Measurements from ENCODE around the gene SEL1L3. TPM values are rescaled to one million over a fixed set of nuclear protein-coding genes. Genes with fewer than 3 reads are reported as not detected.

Gene SEL1L3
- total RNA-seq, 1 experiment from 2014 or later: 20.2 TPM

DNA sequence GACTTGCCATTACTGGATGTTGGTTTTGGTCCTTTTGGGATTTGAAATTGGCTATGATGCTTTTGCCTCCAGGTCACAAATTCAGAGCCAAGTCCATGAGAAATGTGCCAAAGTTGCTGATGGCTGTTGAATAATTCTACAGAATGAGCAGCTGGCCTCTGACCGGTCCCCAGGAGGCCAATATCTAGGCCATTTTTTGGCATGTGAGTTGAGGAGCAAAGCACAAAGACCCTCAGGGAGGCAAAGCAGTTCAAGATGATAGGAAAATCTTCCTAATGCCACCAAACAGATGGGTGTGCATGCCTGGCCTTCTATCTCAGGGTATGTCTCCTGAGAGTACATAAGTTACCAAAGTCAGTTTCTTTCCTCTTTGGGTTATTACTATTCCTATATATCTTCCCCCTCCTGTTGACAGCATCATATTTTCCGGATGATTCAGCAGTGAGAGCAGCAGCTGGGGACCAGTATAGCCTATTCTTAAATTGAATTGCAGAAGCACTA is 44.4 kb downstream of the SEL1L3 start:
- no peak for DNase-seq (ENCODE audit: low read depth)

DNA sequence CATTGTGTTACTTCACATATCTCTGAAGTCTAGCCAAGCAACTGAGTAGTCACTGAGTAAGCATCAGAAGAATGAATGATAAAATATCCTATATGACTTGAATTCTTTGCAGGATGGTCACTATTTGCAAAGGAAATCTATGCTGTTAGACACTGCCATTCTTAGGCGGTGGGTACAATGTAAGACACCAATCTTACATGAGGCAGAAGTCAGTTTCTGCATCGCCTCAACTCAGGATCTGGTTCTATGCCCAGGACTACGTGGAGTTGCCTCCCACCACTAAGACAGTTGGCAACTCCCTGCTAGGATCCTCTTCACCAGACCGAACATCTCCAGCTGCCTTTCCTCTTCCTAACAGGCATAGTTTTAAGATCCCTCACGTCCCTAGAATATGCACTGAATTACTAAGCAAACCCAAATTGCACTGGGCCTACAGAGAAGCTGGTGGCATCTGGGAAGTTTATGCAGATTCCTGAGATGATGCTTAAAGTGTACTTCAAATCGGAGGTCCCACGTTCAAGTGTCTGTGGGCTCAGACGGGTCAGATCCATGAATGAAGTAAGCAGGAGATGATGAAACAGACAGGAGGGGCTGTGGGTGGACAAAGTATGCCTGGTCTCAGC is 45.6 kb downstream of the SEL1L3 start:
- DNase-seq (ENCODE audit: low read depth): no peak

DNA sequence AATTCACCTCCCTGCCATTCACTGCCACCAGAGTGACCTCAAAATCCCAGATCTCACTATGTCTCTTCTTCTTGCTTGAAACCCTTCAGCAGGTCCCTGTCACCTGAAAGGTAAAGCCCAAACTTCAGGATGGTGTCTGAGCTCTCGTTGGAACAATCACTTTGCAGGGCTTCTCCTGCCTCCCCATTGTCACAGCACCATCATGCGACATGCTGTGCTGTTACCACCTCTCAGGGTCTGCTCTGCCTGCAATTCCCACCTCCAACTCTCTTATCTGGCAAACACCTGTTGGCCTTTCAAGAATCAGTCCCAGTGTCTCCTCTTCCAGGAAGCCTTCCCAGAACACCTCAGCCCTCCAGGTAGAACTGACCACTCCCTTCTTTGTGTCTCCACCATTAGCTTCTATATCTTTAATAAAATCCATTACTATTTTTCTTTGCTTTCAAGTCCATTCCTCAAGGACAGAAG is 46.2 kb downstream of the SEL1L3 start:
- no peak for DNase-seq (ENCODE audit: low read depth)

DNA sequence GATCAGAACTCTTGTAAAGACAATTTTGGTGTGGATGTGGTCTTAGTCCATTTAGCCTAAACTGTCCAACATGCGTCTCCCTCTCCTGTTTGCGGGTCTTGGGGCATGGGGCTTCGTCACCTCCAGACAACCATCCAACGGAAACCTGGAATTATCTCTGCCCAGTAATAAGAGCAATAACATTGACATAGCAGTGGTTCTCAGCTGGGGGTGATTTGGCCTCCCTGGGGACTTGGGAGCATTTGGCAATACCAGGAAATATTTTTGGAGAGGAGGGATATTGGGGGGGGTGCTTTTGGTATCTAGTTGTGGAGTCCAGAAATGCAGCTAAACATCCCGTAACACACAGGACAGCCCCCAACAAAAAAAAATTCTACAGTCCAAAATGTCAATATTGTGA is 47.2 kb downstream of the SEL1L3 start:
- DNase-seq (ENCODE audit: low read depth): peak; percentile 29

DNA sequence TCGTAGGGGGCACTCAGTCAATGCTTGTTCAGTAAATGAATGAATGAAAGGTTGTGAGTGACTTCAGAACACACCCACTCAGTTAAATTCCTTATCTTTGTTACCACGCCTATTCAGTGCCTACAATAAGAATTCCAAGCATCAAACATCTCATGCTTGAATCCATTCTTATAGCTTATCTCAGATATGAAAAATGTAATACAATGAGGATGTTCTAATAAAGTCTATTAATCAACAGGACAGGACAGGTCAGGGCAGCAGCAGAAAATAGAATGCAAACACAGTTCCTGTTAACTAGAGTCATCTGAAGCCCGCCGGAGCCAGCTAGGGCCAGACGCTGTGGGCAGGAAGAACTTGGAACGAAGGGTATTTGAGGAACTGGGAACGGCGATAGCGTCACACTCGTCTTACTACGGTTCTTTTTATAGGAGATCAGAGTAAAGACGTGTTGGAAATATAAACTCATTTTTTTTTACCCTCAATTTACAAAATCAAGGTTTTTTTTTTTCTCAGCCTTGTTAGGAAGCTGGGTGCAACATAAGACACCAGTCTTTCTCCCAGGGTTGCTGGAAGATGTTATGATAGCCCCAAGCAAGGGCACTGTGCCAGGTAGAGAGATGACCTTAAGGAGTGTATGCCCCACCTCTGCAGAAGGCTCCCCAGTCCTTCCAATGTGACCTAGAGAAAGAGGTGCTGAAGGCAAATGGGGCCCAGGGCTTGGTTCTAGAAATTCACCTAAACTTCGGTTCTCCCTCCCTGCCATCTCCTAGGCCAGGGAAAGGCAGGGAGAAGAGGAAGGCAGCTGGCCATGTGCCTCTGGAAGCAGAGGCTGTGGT is 48.3 kb downstream of the SEL1L3 start:
- no peak for DNase-seq (ENCODE audit: low read depth)

DNA sequence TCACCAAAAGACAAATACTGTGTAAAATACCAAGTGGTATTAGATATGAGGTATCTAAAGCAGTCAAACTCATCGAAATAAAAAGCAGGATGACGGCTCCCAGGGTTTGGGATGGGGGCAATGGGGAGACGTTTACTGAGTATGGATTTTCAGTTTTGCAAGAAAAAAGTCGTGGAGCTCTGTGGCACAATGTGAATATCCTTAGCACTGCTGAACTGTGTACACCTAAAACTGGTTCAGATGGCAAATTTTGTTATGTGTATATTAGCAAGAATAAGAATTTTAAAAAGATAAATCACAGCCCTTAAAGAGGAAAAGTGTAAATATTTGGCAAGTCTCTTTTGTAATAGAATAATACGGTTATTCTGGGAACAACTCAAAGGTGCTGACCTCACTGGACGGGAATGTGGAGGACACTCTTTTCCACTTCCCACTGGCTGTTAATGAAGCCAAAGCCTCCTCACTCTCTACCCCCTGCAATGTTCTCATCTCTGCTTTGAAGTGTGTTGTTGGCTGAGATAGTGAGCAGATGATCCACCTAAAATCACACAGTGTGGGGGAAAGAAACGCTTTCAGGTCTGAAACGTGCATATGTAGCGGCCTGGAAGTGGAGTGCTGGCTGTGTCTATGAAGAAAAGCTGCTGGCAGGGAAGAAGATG is 49.2 kb downstream of the SEL1L3 start:
- DNase-seq (ENCODE audit: low read depth): peak; percentile 79

DNA sequence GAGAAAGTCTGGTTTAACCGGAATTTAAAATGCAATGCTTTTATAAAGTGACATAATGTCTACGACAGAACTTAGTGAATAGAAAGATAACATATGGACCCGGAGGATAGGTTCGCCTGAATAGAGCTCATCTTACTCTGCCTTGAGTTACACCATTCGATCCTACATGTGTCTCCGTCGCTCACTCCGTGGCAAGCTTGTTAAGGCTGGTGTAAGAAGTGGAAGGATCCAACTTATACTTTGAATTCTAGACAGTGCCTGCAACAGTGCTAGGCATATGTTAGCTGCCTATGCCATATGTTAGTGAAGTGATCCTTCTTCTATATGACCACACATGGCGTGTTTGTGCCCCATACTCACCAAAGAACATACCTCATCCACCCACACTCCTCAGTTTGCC is 50.9 kb downstream of the SEL1L3 start:
- DNase-seq (ENCODE audit: low read depth): no peak

DNA sequence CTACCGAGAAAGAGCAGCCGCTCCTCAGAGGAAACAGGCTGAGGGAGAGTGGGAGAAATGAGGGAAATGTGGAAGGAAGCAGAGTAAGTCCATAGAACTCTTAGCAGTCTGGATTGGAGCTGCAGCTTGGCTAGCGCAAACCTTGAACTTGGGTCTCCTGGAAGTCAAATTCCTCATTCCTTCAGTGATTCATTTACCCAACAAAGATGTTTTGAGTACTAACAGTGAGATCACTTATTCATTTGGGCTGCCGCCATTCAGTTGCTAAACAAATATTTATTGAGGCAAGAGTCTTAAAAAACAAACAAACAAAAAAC is 51.5 kb downstream of the SEL1L3 start:
- DNase-seq (ENCODE audit: low read depth): no peak

DNA sequence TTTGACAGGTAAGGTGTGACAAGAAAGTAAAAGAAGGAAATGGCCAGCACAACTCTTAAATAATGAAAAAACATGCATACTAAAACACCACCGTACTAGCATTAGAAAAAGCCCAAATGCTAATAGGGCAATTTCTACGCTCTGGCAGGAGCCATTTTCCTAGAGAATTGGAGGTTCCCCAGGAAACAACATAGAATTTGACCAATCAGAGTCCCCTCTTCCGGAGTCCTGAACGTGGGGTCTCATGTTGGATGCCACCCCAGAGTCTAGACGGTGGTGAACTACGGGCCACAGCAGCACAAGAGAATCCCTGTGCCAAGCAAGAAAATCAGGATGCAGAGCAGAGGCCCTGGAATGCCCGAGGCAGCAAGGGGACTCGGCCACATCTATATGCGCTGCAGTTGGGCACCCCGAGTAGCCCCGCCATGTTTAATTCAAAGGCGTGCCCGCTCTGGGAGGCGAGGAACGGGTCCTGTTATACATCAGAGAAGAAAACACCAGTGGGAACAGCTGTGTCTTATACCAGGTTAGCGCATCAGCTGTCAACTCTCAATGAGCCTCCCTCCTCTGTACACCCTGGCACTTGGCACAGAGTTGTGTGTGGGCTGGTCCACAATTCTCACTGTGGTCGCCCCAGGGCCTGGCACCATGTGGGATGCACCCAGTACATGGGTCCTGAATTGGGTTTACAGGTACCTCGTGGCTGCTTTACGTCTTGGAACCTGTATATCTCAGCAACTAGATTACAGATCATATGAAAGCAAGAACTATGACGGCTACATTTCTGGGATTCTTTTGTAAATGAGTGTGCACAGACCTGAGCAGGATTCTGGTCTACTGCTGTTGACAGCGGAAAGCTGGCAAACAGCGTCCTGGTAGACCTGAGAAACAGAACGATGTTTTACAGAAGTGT is 52.1 kb downstream of the SEL1L3 start:
- no peak for DNase-seq (ENCODE audit: low read depth)

DNA sequence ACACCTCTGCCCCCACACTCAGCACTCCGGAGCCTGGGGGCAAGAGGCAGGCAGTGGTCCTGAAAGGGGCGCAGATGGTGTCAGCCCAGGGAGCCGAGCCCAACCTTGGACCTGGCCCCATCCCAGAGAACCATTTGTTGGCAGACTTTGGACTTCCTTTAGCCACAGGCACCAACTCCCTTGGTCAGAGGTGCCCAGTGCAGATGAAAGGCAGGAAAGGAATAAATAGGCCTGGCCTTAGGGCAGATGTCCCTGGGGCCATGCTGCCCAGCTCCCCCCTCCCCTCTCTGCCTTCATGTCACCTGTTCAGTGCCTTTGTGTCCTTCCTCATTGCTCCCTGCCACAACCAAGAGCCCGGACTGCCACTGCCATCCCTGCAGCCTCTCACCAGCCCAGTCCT is 52.8 kb downstream of the SEL1L3 start:
- no peak for DNase-seq (ENCODE audit: low read depth)

DNA sequence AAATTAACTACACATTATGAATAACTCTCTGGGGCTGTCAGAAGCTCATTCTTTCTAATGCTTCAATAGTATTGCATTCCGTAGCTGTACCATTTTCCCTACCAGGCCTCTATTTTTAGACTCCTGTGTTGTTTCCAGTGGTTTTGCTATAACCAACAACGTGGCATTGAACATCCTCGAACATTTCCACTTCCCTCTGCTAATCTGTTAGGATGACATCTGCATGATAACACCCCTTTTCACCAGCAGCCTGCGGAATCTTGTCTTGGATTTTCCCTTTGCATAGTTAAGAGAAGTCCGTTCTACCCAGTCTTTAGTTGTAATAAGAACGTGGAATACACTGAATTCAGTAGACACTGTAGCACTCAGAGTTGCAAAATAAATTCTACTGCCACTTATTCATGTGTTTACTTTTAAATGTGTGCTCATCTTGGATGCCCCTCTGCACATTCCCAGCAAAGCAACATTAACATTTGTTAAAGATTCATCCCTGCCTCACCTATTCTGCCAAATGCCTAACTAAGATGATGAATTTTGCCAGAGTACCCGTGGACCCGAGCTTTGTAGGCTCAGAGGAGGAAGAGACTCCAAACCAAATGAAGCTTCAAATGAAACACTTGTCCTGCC is 55.6 kb downstream of the SEL1L3 start:
- DNase-seq (ENCODE audit: low read depth): no peak

DNA sequence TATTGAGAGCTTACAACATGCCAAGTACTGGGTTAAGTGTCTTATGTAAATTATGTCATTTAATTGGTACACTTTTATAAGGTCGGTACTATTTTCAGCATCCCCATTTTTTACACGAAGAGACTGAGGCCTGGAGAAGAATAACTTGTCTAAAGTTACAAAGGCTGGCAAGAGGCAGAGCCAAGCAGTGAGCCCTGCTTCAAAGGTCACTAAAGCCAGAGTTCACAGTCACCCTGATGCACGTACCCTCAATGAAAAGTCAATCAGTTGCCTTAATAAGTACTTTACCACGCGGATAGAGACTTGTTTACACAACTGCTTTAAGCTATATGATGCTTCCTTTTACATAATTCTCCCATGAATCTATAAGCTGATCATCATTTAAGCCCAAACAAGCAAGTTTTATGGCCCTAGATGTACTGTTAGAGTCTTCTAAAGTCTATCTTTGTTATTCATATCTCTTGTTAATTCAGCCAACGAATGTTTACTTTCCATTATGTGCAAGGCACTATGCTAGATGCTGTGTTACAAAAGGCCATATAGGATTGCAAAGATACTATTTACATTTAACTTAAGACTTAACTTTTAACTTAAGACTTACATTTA is 57.4 kb downstream of the SEL1L3 start:
- no peak for DNase-seq (ENCODE audit: low read depth)

DNA sequence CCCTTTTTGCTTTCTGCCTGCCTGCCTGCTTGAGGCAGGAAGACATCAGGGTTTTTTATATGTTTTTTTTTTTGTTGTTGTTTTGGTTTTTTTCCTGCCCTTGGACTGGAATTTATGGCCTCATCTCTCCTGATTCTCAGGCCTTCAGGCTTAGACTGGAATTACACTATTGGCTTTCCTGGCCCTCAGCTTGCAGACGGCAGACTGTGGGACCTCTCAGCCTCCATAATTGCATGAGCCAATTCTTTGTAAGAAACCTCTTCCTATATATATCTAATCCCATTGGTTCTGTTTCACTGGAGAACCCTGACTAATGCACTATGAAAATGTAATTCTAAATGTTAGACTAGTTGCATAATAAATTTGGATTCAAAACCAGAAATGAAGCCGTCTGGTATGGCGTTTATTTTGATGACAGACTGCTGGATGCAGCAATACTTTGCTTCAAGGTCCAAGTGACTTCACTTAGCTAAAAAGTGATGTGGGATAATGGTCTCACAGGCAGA is 59.0 kb downstream of the SEL1L3 start:
- DNase-seq (ENCODE audit: low read depth): no peak

DNA sequence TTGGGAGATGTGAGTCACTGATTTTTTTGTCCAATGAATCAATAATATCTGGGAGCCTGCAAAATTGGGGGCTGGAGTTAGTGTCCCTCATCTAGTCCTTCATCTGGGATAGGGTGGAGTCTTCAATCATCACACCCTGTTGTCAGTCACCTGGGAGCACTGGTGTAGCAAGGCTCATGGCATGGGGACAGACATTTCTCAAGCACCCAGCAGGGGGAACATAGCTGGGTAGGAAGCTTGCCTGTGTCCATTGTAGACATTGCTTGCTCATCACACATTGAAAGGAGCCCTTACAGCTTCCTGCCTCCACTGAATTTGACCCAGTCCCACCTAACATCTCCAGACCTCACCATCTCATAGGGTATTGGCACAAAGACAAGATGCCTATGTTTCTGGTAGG is 61.2 kb downstream of the SEL1L3 start:
- DNase-seq (ENCODE audit: low read depth): no peak

DNA sequence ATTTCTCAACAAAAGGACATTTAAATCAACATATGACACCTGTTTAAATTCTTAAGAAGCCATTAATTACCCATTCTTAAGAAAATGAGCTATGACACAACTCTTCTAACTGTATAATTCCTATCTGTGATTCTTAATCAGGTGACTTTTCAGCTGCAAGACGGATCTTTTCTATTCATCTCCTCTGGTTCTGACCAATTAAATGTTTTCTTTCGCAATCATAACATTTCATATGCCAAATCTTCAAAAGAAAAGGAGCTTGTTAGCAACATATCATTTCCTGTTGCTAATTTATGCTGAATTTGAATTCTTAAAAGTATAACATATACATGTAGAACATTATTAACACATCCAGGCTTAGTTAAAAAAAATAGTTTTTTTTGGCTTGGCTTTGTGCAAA is 62.5 kb downstream of the SEL1L3 start:
- no peak for DNase-seq (ENCODE audit: low read depth)

DNA sequence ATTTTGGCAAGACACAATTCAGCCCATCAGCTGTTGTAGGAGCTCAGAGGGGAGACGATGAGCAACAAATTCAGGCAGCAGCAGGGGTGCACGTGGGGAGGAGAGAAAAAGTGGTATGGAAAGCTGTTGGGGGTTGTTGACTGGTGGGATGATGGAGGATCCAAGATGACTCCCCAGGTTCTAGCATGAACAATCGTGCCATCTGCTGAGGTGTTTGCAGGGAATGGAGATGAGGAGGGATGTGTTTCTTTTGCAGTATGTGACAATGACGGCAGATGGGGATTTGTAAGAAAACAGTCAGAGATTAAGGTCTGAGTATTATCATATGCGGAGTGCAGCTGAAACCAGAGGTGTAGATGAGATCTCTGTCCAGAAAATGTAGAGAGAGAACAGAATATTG is 63.3 kb downstream of the SEL1L3 start:
- no peak for DNase-seq (ENCODE audit: low read depth)

DNA sequence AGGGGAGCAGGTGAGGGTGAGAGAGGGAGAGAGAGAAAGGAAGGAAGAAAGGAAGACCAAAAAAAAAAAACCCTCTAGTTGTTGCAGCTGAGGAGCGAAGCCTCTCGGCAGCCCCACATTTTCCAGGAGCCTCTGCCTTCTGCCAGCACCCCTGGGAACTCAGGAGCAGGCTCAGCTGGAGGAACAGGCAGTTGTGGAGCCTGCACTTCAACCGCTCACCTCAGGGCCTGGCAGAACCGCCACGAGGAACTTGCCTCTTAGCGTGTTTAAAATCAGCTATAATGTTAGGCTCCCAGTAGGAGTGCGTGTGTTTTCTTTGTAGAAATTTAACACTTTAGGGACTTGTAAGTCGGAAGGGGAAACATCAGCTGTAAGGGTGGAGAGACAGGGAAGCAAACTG is 65.7 kb downstream of the SEL1L3 start:
- no peak for DNase-seq (ENCODE audit: low read depth)

DNA sequence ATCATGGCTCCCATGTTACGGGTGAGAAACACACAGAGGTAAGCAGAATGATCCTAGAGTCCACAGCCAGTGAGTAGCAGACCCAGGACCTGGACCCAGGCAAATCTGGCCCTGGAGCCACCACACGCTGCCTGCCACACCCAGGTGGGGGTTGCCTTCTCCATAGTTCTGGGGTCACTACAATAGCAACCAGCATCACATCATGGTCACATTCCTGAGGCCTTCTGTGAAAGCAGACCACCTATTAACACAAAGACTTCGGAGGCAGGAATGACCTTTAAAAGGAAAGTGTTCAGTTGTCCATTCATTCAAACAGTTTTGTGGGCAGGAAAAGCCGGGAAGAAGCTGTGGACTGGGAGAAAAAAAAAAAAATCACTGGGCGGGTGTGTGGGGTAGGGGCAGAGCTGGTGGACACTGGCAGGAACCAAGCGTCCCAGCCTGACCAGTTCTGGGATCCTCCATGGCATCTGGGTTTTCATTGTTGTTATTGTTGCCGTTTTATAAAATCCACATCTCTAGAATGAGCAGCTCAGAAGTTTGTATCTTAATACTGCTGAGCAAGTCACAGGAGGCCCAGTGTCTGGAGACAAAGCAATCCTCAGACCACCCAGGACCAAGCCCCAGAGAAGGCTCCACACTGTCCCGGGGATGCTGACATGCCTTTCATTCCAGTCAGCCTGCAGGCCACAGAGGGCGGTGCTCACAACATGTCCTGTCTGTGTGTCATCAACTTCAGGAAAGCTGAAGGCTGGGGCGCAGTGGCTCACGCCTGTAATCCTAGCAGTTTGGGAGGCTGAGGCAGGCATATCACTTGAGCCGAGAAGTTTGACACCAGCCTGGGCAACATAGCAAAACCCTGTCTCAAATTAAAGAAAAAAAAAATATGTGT is 67.0 kb downstream of the SEL1L3 start:
- peak; percentile 77 for DNase-seq (ENCODE audit: low read depth)

DNA sequence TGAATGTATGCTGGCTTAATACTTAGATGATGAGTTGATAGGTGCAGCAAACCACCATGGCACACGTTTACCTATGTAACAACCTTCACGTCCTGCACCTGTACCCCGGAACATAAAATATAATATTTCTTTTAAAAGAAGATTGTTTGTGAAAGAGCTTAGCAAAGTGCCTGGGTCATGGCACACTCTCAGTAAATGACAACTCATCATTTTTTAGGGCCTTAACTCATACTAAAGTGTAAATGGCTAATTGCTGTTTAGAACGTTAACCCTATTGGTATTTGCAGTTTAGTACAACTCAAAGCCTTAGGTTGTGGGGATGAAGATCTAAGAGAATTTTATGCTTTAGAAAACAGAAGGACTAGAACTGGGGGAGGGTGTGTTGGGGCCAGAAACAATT is 67.7 kb downstream of the SEL1L3 start:
- DNase-seq (ENCODE audit: low read depth): no peak

DNA sequence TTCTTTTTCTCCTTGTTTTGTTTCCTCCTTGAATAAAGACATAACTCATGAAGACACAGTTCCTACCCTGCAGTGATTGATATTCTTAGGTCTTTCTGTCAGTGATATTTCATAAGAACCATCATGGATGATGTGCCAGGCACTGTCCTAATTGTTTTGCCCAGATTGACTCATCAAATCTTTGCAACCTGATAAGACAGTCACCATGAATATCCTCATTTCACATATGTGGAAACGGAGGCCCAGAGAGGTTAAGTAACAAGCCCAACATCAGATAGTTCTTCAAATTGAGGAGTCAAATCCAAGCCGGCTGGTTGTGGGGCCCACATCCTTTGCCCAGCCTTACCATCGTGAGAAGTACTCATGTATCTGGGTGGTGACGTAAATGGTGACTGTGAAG is 69.9 kb downstream of the SEL1L3 start:
- no peak for DNase-seq (ENCODE audit: low read depth)

All from Daoy (cell line).